GM23338 (cell line): ENCODE data around the gene TOPAZ1. TPM values are rescaled to one million over a fixed set of nuclear protein-coding genes. Genes with fewer than 3 reads are reported as not detected.

Source experiments
- ATAC-seq: fragments of 200-7000 bp; cut with Tn5 transposase; 3 replicates; pipeline ENCODE4 v1.9.1; 2020
- DNase-seq: peaks from one replicate; pipeline ENCODE4 v3.0.0-alpha.2; 2015; ENCODE audit warnings: low spot score
- H2AFZ ChIP-seq: fragments of 200-600 bp; sonication (generic); 2 replicates; pipeline ENCODE4 v1.8.0; 2016; ENCODE audit warnings: antibody characterized with exemption, mild to moderate bottlenecking, moderate library complexity
- H3F3A ChIP-seq: fragments of 200-600 bp; sonication (generic); replicated peaks from 2 replicates; pipeline ENCODE4 v1.8.0; 2017; ENCODE audit warnings: antibody characterized with exemption, mixed run types, low read depth
- H3K27ac ChIP-seq: fragments of 200-600 bp; sonication (generic); 2 replicates; pipeline ENCODE4 v1.6.1; 2016; ENCODE audit warnings: low read depth
- H3K27me3 ChIP-seq: fragments of 200-600 bp; sonication (generic); 2 replicates; pipeline ENCODE4 v1.8.0; 2016; ENCODE audit warnings: mild to moderate bottlenecking, mixed run types, moderate library complexity; ENCODE audit not compliant: insufficient read depth
- H3K36me3 ChIP-seq: fragments of 200-600 bp; sonication (generic); 2 replicates; pipeline ENCODE4 v1.8.0; 2016; ENCODE audit warnings: mild to moderate bottlenecking; ENCODE audit not compliant: insufficient read depth
- H3K4me1 ChIP-seq: fragments of 200-600 bp; sonication (generic); 2 replicates; pipeline ENCODE4 v1.8.0; 2016; ENCODE audit warnings: mild to moderate bottlenecking, moderate library complexity; ENCODE audit not compliant: insufficient read depth
- H3K4me2 ChIP-seq: fragments of 200-600 bp; sonication (generic); 2 replicates; pipeline ENCODE4 v1.7.1; 2017; ENCODE audit warnings: mixed run types
- H3K4me3 ChIP-seq: fragments of 200-600 bp; sonication (generic); 2 replicates; pipeline ENCODE4 v1.6.1; 2016; ENCODE audit warnings: mixed run types
- H3K79me2 ChIP-seq: fragments of 200-600 bp; sonication (generic); replicated peaks from 2 replicates; pipeline ENCODE4 v1.8.0; 2017; ENCODE audit warnings: mild to moderate bottlenecking; ENCODE audit not compliant: insufficient read depth
- H3K9me2 ChIP-seq: fragments of 200-600 bp; sonication (generic); 2 replicates; pipeline ENCODE4 v1.8.0; 2017; ENCODE audit not compliant: insufficient read depth
- H4K20me1 ChIP-seq: fragments of 200-600 bp; sonication (generic); replicated peaks from 2 replicates; pipeline ENCODE4 v1.8.0; 2017; ENCODE audit warnings: mild to moderate bottlenecking; ENCODE audit not compliant: insufficient read depth
- H3K27ac Mint-ChIP-seq: 2 replicates; pipeline ENCODE4 v1.8.0; 2020; ENCODE audit warnings: inconsistent platforms, mild to moderate bottlenecking, moderate library complexity, mixed read lengths
- H3K27me3 Mint-ChIP-seq: 3 replicates; pipeline ENCODE4 v1.8.0; 2022; ENCODE audit warnings: low read depth, mild to moderate bottlenecking, moderate library complexity, mixed read lengths, inconsistent platforms; ENCODE audit not compliant: insufficient read depth, poor library complexity
- H3K36me3 Mint-ChIP-seq: 3 replicates; pipeline ENCODE4 v1.8.0; 2021; ENCODE audit warnings: low read depth, mild to moderate bottlenecking, inconsistent platforms, moderate library complexity, mixed read lengths
- H3K4me1 Mint-ChIP-seq: 3 replicates; pipeline ENCODE4 v1.8.0; 2020; ENCODE audit warnings: mild to moderate bottlenecking, inconsistent platforms, mixed read lengths
- H3K4me3 Mint-ChIP-seq: 3 replicates; pipeline ENCODE4 v1.8.0; 2021; ENCODE audit warnings: moderate library complexity, mild to moderate bottlenecking, inconsistent platforms, mixed read lengths
- H3K9me3 Mint-ChIP-seq: 3 replicates; pipeline ENCODE4 v1.8.0; 2020; ENCODE audit warnings: moderate library complexity, mild to moderate bottlenecking, inconsistent platforms, mixed read lengths
- ETS1 ChIP-seq: IDR thresholded peaks from 2 replicates; pipeline ENCODE4 v1.6.1; 2016; ENCODE audit warnings: antibody characterized with exemption
- EZH2 ChIP-seq: fragments of 200-600 bp; sonication (generic); IDR thresholded peaks from one replicate; pipeline ENCODE4 v1.8.0; 2017; ENCODE audit warnings: antibody characterized with exemption, mild to moderate bottlenecking, low read depth; ENCODE audit not compliant: unreplicated experiment
- EZH2phosphoT487 ChIP-seq: fragments of 200-600 bp; sonication (generic); IDR thresholded peaks from one replicate; pipeline ENCODE4 v1.8.1; 2018; ENCODE audit warnings: antibody characterized with exemption; ENCODE audit not compliant: unreplicated experiment
- JUNB ChIP-seq: IDR thresholded peaks from one replicate; pipeline ENCODE4 v1.6.1; 2016; ENCODE audit warnings: antibody characterized with exemption; ENCODE audit not compliant: unreplicated experiment
- POLR2AphosphoS5 ChIP-seq: IDR thresholded peaks from 2 replicates; pipeline ENCODE4 v1.6.1; 2016; ENCODE audit warnings: antibody characterized with exemption, low read depth
- REST ChIP-seq: IDR thresholded peaks from one replicate; pipeline ENCODE4 v1.6.1; 2018; ENCODE audit warnings: antibody characterized with exemption; ENCODE audit not compliant: unreplicated experiment
- STAT1 ChIP-seq: IDR thresholded peaks from one replicate; pipeline ENCODE4 v1.6.1; 2016; ENCODE audit warnings: antibody characterized with exemption; ENCODE audit not compliant: unreplicated experiment
- ZNF114 ChIP-seq: fragments of 250-450 bp; sonication (Bioruptor Pico); IDR thresholded peaks from 2 replicates; pipeline ENCODE4 v1.5.0; 2020; ENCODE audit warnings: mild to moderate bottlenecking, moderate library complexity
- polyA plus RNA-seq: library from polyadenylated mRNA; unstranded; fragments of >200 nt; fragmentation: Nextera tagmentation; extraction: Ambion mirVana; gene quantifications from 2 replicates; pipeline ENCODE4 v1.2.1, GENCODE V29; 2016
- total RNA-seq: library from RNA; depleted of rRNA; stranded (reverse); fragments of >200 nt; shearing (Covaris generic); gene quantifications from 2 replicates; pipeline ENCODE4 v1.2.3, GENCODE V29; 2014

The TOPAZ1 gene
- total and polyA plus RNA-seq, 2 experiments from 2014 or later: not detected

- TF ChIP-seq REST (no peak), EZH2phosphoT487 (no peak)
Observed at GRCh38 chr3:44324584-44324983, 82.9 kb downstream of the TOPAZ1 start (continued).

GRCh38 chr3:44326019-44326418 lies 84.3 kb downstream of the TOPAZ1 start:
- TF ChIP-seq ETS1 (no peak), POLR2AphosphoS5 (no peak), STAT1 (no peak), REST (no peak)
- Mint-ChIP-seq H3K4me3 (no peak overlapping the region), H3K27me3 (no peaks in the 10 kb centered on the region), H3K9me3 (no peaks in the 10 kb centered on the region), H3K4me1 (peaks cover 4% of the 10 kb centered on the region; the same call in 2 of the 3 replicates), H3K27ac (no peak overlapping the region), H3K36me3 (no peaks in the 10 kb centered on the region)
- Histone ChIP-seq H3K36me3 (no peaks in the 10 kb centered on the region), H3K4me2 (no peak overlapping the region), H3K27ac (no peak overlapping the region), H4K20me1 (no peaks in the 10 kb centered on the region), H3K79me2 (no peaks in the 10 kb centered on the region), H3K4me3 (no peak overlapping the region), H3F3A (no peaks in the 10 kb centered on the region), H2AFZ (no peak overlapping the region), H3K27me3 (no peaks in the 10 kb centered on the region), H3K9me2 (no peaks in the 10 kb centered on the region), H3K4me1 (no peaks in the 10 kb centered on the region)
- no peak for DNase-seq
- ATAC-seq: no peak

GRCh38 chr3:44326515-44326914 lies 84.8 kb downstream of the TOPAZ1 start:
- ATAC-seq: no peak
- Mint-ChIP-seq H3K9me3 (no peaks in the 10 kb centered on the region), H3K27me3 (no peaks in the 10 kb centered on the region), H3K27ac (no peak overlapping the region), H3K4me1 (peaks cover 4% of the 10 kb centered on the region; the same call in 2 of the 3 replicates), H3K4me3 (no peak overlapping the region), H3K36me3 (no peaks in the 10 kb centered on the region)
- Histone ChIP-seq H3F3A (no peaks in the 10 kb centered on the region), H3K9me2 (no peaks in the 10 kb centered on the region), H4K20me1 (no peaks in the 10 kb centered on the region), H3K4me3 (no peak overlapping the region), H3K36me3 (no peaks in the 10 kb centered on the region), H3K27me3 (no peaks in the 10 kb centered on the region), H3K4me2 (no peak overlapping the region), H3K79me2 (no peaks in the 10 kb centered on the region), H3K4me1 (no peaks in the 10 kb centered on the region), H3K27ac (no peak overlapping the region), H2AFZ (no peak overlapping the region)
- DNase-seq: no peak
- no peak for TF ChIP-seq POLR2AphosphoS5
- no peak for TF ChIP-seq EZH2
- no peak for TF ChIP-seq ZNF114 (CRISPR knock-in tag)
- no peak for TF ChIP-seq ETS1
- no peak for TF ChIP-seq STAT1
- no peak for TF ChIP-seq JUNB
- no peak for TF ChIP-seq REST
